Activated naive CD4-positive, alpha-beta T cell treated with anti-CD3 and anti-CD28 coated beads, Interleukin-2, amount 50 U/mL, for 16 hours (primary cell): Measurements from ENCODE around the gene DYNLT5.
"Not testable (repeated sequence)": the region's sequence is repeated elsewhere in the genome, so short reads cannot be mapped to it uniquely, and the experiment has no call there.

Experiments used
- DNase-seq: peaks from one replicate; pipeline ENCODE4 v3.0.0-alpha.2; 2020

DYNLT5 gene

GRCh38 chr1:66791621-66792610, 39.7 kb downstream of the DYNLT5 start:
- DNase-seq = no peak

- DNase-seq = not testable (repeated sequence)
Observed at GRCh38 chr1:66795839-66796238, 43.6 kb downstream of the DYNLT5 start.

- no peak for DNase-seq
Observed at GRCh38 chr1:66809245-66809644, 57.0 kb downstream of the DYNLT5 start.

GRCh38 chr1:66809736-66810326, 57.6 kb downstream of the DYNLT5 start:
- DNase-seq = no peak

GRCh38 chr1:66824771-66825170, 72.5 kb downstream of the DYNLT5 start:
- no peak for DNase-seq
